RKO (cell line): ENCODE data around the gene TTC34.

Experiments used
- DNase-seq: peaks from one replicate; pipeline ENCODE4 v3.0.0-alpha.2; 2016; ENCODE audit warnings: low spot score

The TTC34 gene

DNA sequence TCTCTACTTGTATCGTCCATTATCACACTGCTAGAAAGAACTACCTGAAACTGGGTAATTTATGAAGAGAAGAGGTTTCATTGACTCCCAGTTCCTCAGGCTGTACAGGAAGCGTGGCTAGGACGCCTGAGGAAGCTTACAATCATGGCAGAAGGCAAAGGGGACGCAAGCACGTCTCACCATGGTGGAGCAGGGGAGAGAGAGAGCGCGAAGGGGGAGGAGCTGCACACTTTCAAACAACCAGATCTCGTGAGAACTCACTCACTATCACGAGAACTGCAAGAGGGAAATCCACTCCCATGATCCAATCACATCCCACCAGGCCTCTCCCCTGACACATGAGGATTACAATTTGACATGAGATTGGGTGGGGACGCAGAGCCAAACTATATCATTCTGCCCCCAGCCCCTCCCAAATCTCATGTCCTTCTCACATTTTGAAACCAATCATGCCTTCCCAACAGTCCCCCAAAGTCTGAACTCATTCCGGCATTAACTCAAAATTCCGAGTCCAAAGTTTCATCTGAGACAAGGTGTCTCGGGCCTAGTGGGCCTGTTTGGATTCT, 176.7 kb downstream of the TTC34 start:
- no peak for DNase-seq

DNA sequence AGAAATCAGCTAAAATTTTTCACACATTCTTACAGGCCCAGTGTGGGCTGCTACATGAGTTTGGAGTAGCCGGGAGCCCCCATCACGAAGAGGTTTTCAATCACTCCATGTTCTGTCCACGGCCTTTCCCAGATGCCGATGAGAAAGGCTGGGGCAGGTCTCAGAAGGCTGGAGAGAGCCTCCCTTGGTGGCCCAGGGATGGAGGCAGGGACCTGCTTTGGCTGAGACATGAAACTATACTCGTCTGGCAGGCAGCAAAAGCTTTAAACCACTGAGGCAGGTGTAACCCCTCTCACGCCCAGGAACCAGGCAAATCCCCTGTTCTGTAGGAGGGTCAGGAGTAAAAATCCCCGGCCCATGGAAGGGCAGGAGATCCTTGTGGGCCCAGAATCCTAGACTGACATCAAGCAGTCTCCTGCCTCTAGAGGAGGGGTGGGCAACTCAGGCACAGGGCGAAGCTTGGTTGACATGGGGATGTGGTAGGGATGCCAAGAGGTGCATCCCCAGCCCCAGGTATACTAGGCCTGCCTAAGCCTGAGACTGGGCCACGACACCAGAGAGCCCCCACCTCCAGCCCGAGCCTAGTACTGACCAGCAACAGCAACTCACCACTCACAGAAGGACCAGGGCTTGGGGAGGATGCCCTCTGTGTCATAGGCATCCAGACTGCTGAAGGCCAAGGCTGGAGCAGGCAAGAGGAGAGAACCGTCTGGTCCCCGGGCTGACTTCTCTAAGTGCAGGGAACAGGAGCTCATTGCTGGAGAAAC, 177.7 kb downstream of the TTC34 start:
- DNase-seq, result no peak

DNA sequence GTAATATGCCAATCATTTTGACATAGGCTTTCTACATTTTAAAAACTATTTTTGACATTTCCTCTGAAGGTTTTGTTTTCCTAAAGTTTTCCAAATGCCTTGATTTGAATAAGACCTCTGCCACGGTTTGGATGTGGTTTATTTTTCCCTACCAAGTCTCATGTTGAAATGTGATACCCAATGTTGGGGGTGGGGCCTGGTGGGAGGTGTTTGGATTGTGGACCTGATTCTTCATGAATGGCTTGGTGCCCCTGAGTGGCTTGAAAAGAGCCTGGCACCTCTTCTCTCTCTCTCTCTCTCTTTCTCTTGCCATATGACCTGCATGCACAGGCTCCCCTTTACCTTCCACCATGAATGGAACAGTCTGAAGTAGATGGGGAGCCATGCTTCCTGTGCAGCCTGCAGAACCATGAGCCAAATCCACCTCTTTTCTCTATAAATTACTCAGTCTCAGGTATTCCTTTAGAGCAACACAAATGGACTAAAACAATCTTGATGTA, 183.5 kb downstream of the TTC34 start:
- DNase-seq, result no peak

DNA sequence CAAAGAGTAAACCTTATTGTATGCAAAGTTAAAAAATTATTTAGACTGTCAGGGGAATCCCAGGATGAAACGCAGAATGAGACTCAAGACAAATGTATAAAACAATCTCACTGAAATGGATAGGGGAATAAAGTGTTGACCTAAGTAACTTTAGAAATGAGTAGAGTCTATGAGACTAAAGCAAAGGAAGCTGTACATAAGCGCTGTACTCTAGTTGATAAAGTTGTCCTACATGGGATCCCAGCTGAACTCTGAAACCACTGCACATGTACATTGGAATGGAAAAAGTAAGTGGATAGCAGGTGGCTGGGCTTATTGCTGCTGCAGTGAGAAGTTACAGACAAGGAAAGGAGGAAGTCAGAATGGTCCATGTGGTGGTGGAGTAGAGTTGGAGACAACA, 187.3 kb downstream of the TTC34 start:
- no peak for DNase-seq

DNA sequence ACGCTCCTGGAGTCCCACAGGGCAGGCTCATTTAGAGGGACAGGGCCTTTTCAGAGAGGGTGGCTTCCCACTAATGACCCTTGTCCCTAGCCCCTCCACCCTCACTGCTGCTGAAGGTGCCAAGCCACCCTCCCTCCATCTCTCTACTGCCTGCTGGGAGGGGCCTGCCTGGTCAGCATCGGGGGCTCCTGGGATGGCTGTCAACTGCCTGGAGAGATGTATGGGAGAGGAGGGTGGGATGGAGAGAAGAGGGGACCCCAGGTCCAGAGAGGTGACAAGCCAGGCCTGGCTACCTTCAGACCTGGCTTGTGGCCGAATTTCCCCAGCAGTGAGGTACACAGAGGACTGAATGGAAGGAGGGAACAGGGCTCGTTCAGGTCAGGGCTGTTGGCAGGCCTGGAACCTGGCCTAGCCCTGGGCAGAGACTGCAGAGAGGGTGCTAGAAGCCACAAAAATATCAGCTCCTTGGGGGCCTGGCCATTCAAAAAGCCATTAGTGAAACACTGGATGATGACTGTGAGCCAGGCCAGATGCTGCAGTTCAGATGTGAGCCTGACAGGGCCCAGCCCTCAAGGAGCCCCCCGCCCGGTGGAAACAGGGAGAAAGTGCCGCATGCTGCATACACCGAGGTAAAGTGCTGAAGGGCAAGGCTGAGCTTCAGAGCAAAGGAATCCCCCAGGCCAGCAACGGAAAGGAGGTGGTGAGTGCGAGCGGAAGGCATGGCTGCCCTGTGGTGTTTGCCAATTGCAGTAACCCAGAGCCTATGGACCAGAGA, 188.7 kb downstream of the TTC34 start:
- DNase-seq, result no peak

DNA sequence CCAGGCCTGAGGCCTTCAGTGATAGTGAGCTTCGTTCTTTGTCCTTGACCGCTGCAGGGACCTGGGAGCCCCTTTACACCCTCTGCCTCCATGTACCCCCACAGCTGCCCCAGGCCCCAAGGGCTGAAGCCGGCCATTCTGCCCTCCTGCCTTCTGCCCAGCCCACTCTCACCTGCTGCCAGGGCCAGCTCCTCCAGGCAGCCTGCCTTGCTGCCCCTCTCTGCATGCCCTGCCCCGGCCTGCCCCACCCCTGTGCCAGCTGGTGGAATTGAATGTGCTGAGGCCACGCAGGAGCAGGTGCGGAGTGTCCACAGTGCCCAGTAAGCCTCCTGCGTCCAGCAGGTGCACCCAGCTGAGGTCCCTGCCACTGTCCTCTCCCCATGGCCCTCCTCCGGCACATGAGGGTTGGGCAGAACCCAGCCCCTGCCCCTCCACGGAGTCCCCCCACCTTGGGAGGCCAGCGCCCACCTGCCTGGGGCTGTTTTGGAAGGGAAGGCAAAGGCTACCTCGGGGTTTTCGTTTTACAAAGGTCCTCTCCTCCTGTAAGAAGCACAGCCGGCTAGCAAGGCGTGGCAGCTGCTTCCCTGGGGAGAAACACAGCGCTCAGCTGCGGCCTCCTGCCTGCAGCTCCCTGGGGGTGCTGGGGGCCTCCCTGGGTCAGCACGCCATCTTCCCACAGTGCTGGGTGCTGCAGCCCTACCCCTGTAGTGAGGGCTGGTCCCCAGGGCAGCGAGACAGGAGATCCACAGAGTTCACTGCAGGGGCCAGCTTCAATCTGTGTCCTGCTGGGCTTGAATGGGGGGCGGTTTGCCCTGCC, 189.7 kb downstream of the TTC34 start:
- DNase-seq, result no peak

DNA sequence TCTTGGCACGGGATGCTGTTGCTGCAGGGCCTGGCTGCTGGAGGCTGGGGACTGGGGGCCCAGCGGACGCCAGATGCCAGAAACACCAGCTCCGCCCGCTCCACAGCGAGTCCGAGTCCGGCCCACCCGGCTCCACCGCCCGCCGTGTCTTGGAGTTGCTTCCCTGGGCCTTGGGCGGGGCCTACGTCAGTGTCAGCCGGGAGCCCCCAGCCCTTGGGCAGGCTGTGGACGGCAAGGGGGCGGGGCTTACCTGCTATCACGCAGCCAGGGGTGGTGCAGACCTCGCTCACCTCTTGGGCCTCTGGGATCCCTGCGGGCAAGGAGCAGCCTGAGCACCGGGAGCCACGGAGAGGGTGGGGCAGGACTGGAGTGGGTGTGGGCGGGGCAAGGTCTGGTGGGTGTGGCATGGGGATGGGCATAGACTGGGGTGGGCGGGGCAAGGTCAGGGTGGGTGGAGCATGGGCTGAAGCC, 190.4 kb downstream of the TTC34 start:
- no peak for DNase-seq

DNA sequence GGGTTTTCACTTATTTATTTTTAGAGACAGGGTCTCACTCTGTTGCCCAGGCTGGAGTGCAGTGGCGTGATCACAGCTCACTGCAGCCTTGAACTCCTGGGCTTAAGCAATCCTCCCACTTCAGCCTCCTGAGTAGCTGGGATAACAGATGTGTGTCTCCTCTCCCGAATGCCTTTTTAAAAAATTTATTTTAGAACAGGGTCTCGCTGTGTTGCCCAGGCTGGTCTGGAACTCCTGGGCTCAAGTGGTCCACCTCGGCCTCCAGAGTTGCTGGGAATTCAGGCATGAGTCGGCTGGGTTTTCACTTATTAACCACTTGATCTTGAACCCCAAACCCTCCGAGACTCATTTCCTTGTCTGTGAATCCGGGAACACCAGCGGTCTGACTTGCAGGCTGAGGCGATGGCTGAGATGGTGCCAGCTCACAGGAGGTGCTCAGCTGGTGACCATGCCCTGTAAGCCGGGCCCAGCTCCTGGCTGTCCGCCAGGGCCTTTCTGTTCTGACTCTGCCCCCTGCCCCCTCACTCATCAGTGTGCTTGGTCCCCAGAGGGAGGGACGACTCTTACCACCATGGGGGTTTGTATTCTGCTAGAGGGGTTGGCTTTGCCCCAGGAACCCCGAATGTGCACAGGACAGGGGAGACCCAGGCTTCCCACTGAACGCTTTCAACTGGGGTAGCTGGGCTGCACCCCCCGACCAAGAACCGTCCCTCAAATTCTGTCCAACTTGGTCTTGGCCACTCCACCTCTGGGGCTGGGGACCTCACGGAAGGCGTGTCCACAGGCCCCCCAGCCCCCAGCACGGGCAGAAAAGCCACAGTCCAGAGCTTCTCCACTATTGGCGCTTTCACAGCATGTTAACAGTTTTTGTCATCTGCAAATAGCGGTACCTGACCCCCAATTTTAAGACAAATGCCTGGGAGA, 191.2 kb downstream of the TTC34 start:
- DNase-seq, result no peak

DNA sequence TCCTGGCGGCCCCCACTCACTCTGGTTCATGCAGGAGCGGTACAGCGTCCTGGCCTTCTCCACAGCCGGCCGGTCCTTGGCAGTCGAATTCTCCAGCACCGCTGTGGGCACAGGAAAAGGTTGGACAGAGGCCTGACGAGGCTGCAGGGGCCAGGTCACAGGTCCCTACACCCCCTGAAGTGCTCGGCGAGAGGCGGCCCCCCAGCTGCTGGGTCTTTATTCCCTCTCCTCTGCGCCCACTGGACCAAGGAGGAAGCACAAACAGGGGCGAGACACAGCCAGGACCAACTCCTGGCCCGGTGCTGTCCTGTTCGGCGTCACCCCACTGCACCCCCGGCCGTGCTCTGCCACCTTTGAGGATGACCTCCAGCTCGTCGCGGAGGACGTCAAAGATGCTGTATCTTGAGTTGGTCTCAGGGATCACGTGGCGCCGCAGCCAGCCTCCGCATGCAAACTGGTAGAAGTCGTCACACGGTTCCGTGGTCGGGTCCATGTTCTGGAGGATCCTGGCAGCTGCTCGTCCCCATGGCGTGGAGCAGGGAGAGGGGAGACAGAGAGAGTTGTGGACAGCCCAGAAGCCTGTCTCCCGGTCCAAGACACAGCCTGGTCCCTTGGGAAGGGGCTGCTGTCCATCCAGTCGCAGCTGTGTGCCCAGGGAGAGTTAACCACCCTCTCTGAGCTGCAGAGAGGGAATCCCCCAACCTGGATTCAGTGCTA, 192.0 kb downstream of the TTC34 start:
- DNase-seq, result no peak

DNA sequence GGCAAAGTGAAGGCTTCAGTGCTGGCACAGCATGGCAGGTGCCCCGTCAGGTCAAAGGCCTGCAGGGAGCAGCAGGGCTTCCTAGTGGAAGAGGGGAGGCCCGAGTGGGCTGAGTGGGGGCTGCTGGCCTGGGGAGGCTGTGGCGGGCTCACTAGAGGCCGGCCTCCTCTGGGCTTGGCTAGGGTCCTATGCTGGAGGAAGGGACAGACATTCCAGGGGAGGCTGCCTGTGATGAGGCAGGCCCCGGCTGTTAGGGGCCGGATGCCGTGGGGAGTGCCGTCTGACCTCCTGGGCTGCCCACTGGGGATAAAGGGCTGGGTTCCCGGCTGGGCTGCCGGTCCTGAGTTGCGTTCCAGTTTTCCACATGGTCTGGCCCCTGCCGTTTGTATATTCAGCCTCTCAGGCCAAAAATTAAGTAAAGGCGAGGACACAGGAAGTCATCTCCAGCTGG, 193.8 kb downstream of the TTC34 start:
- DNase-seq, result no peak

DNA sequence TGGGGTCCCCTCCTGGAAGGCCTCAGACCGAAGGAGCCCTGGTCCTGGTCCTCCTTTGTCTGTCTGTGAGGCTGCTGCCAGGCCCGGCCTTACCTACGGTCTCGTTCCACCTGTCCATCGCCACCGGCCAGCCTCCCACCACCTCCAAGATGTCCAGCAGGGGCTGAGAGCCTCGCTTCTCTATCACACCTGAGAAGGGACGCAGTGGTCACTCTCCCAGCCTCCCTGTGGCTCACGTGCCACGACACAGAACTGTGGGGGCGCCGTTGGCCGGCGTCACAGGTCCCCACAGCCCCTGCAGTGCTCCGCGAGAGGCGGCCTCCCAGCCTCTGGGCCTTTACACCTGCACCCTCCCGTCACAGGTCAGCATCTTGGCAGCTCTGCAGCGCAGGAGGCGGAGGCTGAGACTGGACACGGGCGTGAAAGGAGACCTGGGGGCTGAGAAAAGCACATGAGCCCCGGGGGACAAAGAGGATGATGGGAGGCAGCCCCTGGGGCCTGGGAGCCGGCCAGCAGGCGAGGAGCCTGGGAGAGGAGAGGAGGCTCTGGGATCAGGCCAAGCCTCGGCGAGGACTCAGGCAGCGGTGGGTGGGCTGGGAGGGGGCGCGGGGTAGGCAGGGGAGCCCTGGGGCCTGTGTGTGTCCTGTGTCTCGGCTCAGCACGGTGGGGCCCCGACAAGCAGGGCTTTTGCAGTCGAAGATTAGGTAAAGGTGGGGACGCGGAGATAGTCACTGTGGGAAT, 194.4 kb downstream of the TTC34 start:
- no peak for DNase-seq

DNA sequence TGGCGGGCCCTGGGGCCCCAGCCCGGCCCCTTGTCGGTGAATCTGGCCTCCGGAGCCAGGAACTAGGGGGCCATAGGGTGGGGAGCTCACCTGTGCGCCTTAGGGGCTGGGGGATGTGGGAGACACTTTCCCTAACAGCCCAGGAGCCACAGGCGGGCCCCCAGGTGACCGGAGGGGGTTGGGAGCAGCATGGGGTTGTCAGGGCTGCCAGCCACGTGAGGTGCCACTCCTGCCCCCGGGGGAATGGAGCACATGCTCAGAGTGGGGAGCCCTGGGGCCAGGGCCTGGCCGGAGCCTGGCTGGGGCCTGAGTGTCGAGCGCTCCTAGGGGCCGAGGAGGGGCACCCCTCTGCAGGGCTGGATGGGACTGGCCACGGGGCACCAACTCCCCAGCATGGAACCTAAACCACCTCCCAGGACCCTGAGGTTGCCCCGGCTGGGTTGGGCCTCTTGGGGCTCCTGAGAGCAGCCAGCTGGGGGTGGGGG, 195.1 kb downstream of the TTC34 start:
- DNase-seq, result no peak

DNA sequence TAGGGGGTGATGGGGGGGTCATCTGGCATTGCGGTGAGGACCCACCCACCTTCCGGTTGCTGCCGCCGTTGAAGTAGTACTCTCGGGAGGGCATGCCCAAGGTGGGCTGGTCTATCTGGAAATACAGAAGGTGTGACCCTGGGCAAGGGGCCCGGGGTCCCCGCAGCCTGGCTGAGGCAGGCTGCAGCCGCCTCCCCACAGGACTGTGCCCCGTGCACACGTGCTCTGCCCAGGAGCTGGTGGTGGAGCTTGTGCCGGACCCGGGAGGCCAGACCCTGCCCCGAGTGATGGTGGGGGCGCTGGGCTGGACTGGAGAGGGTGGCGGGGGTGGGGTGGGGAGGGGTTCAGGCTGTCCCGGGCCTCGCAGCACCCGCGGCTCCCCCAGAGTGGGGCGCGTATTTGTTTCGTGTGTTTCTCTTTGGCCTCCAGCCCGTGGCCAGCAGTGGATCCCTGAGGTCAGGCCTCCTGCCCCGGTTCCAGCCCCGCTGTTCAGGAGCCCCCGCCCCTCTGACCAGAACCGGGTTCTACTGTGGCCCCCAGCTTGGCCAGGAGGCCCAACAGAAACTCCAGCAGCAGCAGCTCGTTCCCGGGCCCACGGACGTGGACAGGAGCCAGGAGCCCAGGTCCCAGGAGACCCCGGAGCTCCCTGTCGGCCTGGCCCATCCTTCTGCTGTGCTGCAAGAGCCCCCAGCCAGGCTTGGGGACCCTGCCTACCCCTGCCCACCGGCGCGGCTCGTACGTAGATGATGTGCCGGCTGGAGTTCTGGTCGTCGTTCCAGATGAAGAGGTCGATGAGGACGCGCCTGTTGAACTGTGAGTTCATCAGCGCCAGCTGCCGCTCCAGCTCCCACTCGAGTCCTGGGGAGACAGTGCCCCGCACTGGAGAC, 195.7 kb downstream of the TTC34 start:
- no peak for DNase-seq

DNA sequence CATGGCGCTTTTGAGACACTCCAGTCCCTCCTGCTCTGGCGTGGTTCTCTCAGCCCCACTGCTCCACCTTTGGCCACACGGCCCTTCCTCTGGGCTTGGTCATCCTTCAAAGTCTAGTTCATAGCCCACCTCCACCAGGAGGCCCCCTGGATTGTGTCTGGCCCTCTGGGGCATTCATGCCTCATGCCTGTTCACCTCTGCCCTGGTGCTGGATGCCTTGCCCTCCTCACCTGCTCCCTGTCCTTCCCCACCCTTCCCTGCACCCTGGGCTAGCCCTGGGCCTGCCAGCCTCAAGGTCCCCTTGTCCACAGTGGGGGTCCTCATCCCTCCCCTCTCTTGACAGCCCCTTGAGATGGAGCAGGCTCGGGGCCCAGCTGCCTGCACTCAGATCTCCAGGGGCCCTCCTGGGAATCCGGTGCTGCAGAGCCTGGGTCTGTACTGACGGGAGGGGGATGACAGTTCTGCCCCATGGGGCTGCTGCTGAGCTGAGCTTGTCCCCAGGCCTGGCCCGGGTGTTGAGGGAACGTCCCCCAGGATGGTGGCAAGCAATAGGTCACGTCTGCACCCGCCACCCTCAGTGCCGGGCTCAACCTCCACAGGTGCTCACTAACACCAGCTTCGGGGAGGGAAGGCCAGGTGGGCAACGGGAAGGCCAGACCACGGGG, 196.5 kb downstream of the TTC34 start:
- no peak for DNase-seq

DNA sequence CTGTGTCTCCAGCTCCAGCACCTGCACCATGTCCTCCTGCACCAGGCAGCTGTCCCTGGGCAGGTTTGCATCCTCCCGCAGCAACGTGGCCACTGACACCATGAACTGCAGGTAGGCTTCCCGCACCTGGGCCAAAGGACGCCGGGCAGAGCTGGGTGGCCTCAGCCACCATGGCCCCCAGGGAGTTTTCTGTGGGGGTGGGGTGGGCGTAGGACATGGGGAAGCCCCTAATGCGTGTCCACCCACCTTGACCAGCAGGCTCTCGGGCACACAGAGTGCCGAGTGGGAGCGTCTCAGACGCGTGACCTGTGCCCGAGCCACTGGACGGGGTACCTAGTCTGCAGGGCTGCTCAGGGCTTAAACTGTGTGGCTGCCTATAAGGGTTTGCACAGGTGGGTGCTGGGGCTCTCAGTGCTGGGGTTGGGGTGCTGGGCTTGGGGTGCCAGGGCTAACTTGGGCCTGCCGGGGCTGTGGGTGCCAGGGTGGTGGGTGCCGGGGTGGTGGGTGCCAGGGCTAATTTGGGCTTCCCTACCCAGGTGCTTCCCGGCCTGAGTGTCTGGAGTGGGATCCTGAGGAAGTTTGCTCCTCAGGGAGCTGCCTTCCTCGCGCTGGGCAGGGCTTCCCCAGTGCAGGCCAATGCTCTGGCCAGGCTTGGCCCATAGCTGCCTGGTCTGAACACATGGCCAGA, 197.2 kb downstream of the TTC34 start:
- DNase-seq, result no peak

DNA sequence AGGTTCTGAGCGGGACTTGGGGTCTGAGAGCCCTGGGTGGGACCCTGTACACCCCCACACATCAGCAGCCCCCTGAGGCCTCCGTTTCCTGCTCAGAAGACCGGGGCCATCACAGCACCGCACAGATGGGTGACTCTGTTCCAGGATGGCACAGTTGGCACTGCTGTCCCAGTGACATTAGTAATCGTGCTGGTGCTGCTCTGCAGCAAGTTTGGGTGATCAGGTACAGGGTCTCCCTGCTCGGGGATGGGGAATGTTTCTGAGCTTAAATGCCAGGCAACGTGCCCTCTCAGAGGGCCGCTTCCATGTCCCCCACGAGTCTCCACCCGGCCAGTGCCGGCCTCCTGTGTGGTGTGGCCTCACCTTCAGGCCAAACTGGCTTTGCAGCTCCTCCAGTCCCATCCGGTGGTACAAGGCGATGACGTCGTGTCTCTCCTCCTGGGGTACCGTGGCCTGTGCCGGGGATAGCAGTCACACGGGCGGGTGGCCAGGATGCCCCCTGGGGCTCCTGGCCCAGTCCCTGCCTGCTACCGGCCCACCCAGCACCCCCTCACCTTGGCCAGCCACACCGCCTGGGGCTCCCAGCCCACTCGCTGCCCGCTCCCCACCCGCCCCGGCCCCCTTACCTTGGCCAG, 197.9 kb downstream of the TTC34 start:
- no peak for DNase-seq
